PC-3 (cell line): Measurements from ENCODE around the gene C13orf42. TPM values are rescaled to one million over a fixed set of nuclear protein-coding genes. Genes with fewer than 3 reads are reported as not detected.

ENCODE experiments used
- ATAC-seq: fragments of 200-7000 bp; cut with Tn5 transposase; 2 replicates; pipeline ENCODE4 v1.9.1; 2020; ENCODE audit warnings: mild to moderate bottlenecking, moderate library complexity
- BruUV-seq: library from RNA; stranded (reverse); fragments of 400-500 nt; replicated peaks from 2 replicates; lab custom pipeline; 2021; lab: Mats Ljungman, UMichigan
- CTCF ChIA-PET: fragments of 300-600 bp; sonication (Branson Sonifier 250); formaldehyde crosslinking; loops from one replicate; lab custom pipeline; 2022; ENCODE audit warnings: antibody characterized with exemption; lab: Charles Lee
- POLR2A ChIA-PET: fragments of 300-600 bp; sonication (Branson Sonifier 250); formaldehyde crosslinking; loops from one replicate; lab custom pipeline; 2022; ENCODE audit warnings: antibody characterized with exemption; ENCODE audit not compliant: unreplicated experiment; lab: Charles Lee
- DNase-seq: peaks from one replicate; pipeline ENCODE4 v3.0.0-alpha.2; 2015
- H2AFZ ChIP-seq: fragments of 300-600 bp; sonication (generic); 2 replicates; pipeline ENCODE4 v1.6.0; 2016; ENCODE audit warnings: antibody characterized with exemption, low read length
- H3F3A ChIP-seq: fragments of 300-600 bp; sonication (generic); one replicate; pipeline ENCODE4 v1.6.0; 2017; ENCODE audit warnings: antibody characterized with exemption, low read length, control low read depth, mild to moderate bottlenecking; ENCODE audit not compliant: unreplicated experiment
- H3K27ac ChIP-seq: fragments of 300-600 bp; sonication (generic); 2 replicates; pipeline ENCODE4 v1.5.1; 2016; ENCODE audit warnings: mild to moderate bottlenecking, low read length
- H3K27me3 ChIP-seq: fragments of 300-600 bp; sonication (generic); 2 replicates; pipeline ENCODE4 v1.6.1; 2016; ENCODE audit warnings: low read length, mixed read lengths
- H3K36me3 ChIP-seq: fragments of 300-600 bp; sonication (generic); 2 replicates; pipeline ENCODE4 v1.6.1; 2016; ENCODE audit warnings: low read depth, mixed run types, low read length, mixed read lengths
- H3K4me1 ChIP-seq: fragments of 300-600 bp; sonication (generic); 2 replicates; pipeline ENCODE4 v1.5.1; 2016; ENCODE audit warnings: low read length; ENCODE audit not compliant: insufficient read depth
- H3K4me2 ChIP-seq: fragments of 300-600 bp; sonication (generic); 2 replicates; pipeline ENCODE4 v1.6.0; 2016; ENCODE audit warnings: low read length
- H3K4me3 ChIP-seq: fragments of 300-600 bp; sonication (generic); 2 replicates; pipeline ENCODE4 v1.5.1; 2016; ENCODE audit warnings: mild to moderate bottlenecking, low read length, mixed read lengths
- H3K79me2 ChIP-seq: fragments of 300-600 bp; sonication (generic); 2 replicates; pipeline ENCODE4 v1.6.1; 2017; ENCODE audit warnings: low read length, mixed read lengths
- H3K9ac ChIP-seq: fragments of 300-600 bp; sonication (generic); 2 replicates; pipeline ENCODE4 v1.6.0; 2016; ENCODE audit warnings: mild to moderate bottlenecking, low read length
- H3K9me2 ChIP-seq: fragments of 300-600 bp; sonication (generic); replicated peaks from 2 replicates; pipeline ENCODE4 v1.6.1; 2016; ENCODE audit warnings: mixed run types, low read length, mixed read lengths
- H3K9me3 ChIP-seq: fragments of 300-600 bp; sonication (generic); 2 replicates; pipeline ENCODE4 v1.6.1; 2016; ENCODE audit warnings: low read length, mixed read lengths
- H4K20me1 ChIP-seq: fragments of 300-600 bp; sonication (generic); 2 replicates; pipeline ENCODE4 v1.6.1; 2016; ENCODE audit warnings: low read length, mixed read lengths
- CTCF ChIP-seq: fragments of 300-600 bp; sonication (generic); conservative IDR thresholded peaks from 2 replicates; pipeline ENCODE4 v1.5.1; 2017; ENCODE audit warnings: antibody characterized with exemption, low read depth, mild to moderate bottlenecking, low read length
- EZH2 ChIP-seq: fragments of 300-600 bp; sonication (generic); IDR thresholded peaks from one replicate; pipeline ENCODE4 v1.6.1; 2017; ENCODE audit warnings: antibody characterized with exemption, mild to moderate bottlenecking, low read length; ENCODE audit not compliant: unreplicated experiment
- EZH2phosphoT487 ChIP-seq: fragments of 300-600 bp; sonication (generic); IDR thresholded peaks from 2 replicates; pipeline ENCODE4 v1.6.1; 2018; ENCODE audit warnings: mild to moderate bottlenecking, antibody characterized with exemption, low read length, borderline replicate concordance
- intact Hi-C: fragments of 100-400 bp; cut with micrococcal nuclease; formaldehyde crosslinking; loops from 2 replicates; pipeline ENCODE4 v1.9.0; 2023
- total RNA-seq: library from RNA; depleted of rRNA; stranded (reverse); fragments of >200 nt; gene quantifications from 2 replicates; pipeline ENCODE4 v1.2.3, GENCODE V29; 2014

Gene C13orf42
- total RNA-seq, 1 experiment from 2014 or later, result not detected

GRCh38 chr13:51111997-51112396 lies 923 bp upstream of the C13orf42 start:
- H4K20me1 ChIP-seq, result no peaks in the 10 kb centered on the region
- H3K79me2 ChIP-seq, result no peaks in the 10 kb centered on the region
- no peak overlapping the region for H3K4me2 ChIP-seq
- DNase-seq (no peak), ATAC-seq (no peak)
- ChIA-PET CTCF (interaction anchor here (0.6 kb wide), 1 partner anchor 14 kb away, joined by 3 read pairs; no protein-coding TSS in a partner anchor), POLR2A (no interaction called here)
- H3K9ac ChIP-seq, result no peak overlapping the region
- H3K36me3 ChIP-seq, result no peaks in the 10 kb centered on the region
- peaks cover 5% of the 10 kb centered on the region; the same call in 1 of the 2 replicates for H3K27me3 ChIP-seq
- no peaks in the 10 kb centered on the region for H3K9me2 ChIP-seq
- no peak overlapping the region for H3K4me3 ChIP-seq
- no TSS peak for BruUV-seq
- no peaks in the 10 kb centered on the region for H3F3A ChIP-seq
- TF ChIP-seq EZH2phosphoT487 (no peak), EZH2 (no peak), CTCF (no peak)
- intact Hi-C loops, result no loop called here
- no peaks in the 10 kb centered on the region for H3K4me1 ChIP-seq
- H2AFZ ChIP-seq, result no peak overlapping the region
- no peak overlapping the region for H3K27ac ChIP-seq
- no peaks in the 10 kb centered on the region for H3K9me3 ChIP-seq

DNA sequence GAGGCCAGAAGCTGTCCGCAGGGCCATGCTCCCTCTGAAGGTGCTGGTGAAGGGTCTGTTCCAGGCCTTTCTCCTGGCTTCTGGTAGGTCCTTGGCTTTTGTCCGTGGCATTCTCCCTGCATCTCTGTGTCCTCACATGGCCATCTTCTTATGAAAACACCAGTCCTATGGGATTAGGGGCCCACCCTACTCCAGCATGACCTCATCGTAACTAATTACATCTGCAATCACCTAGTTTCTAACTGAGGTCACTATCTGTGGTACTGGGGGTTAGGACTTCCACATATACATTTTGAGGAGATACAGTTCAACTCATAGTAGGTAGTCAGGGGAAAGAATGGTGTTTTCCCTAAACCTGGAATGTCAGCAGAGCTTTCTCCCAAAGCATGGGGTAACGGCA lies 3.1 kb downstream of the C13orf42 start:
- no peaks in the 10 kb centered on the region for H3K9me3 ChIP-seq
- H3K4me1 ChIP-seq, result no peaks in the 10 kb centered on the region
- ATAC-seq (no peak), DNase-seq (no peak)
- H3K9ac ChIP-seq, result no peak overlapping the region
- no peak overlapping the region for H2AFZ ChIP-seq
- no TSS peak for BruUV-seq
- H3F3A ChIP-seq, result no peaks in the 10 kb centered on the region
- H3K27me3 ChIP-seq, result peaks cover 30% of the 10 kb centered on the region
- intact Hi-C loops, result no loop called here
- TF ChIP-seq EZH2phosphoT487, result no peak
- TF ChIP-seq CTCF, result no peak
- TF ChIP-seq EZH2, result no peak
- H3K4me2 ChIP-seq, result no peak overlapping the region
- ChIA-PET POLR2A (no interaction called here), CTCF (no interaction called here)
- no peaks in the 10 kb centered on the region for H3K9me2 ChIP-seq
- no peak overlapping the region for H3K27ac ChIP-seq
- H4K20me1 ChIP-seq, result no peaks in the 10 kb centered on the region
- no peak overlapping the region for H3K4me3 ChIP-seq
- no peaks in the 10 kb centered on the region for H3K79me2 ChIP-seq
- no peaks in the 10 kb centered on the region for H3K36me3 ChIP-seq

DNA sequence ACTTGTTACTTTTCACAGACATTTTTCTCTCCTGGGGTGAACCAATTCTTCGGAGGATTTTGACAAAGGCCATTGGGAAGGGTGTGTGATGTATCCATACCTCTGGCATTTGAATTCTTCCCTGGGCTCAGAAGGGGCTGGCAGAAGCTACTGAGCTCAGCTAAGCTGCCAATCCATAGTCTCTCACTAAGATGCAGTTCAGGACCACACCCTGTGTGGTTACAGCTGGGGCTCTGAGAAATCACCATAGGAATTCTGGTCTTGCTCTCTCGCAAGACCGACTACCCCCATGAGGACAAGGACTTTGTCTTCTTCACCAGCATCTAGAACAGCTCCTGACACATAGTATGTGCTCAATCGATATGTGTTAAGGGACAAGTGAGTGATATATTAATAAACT lies 6.0 kb downstream of the C13orf42 start:
- Histone ChIP-seq H3K4me1 (no peaks in the 10 kb centered on the region), H4K20me1 (no peaks in the 10 kb centered on the region), H3K9me3 (no peaks in the 10 kb centered on the region), H3K36me3 (no peaks in the 10 kb centered on the region), H3K9ac (no peak overlapping the region), H3K27ac (no peak overlapping the region), H3K27me3 (peaks cover 33% of the 10 kb centered on the region), H3K4me3 (no peak overlapping the region), H2AFZ (no peak overlapping the region), H3K9me2 (no peaks in the 10 kb centered on the region), H3K79me2 (no peaks in the 10 kb centered on the region), H3F3A (no peaks in the 10 kb centered on the region), H3K4me2 (no peak overlapping the region)
- POLR2A ChIA-PET, result interaction anchor here (0.6 to 0.8 kb wide), 2 partner anchors 346 to 561 kb away, joined by 4 to 5 read pairs; no protein-coding TSS in a partner anchor
- intact Hi-C loops, result no loop called here
- ATAC-seq (no peak), DNase-seq (no peak)
- TF ChIP-seq CTCF (no peak), EZH2phosphoT487 (no peak), EZH2 (no peak)
- no TSS peak for BruUV-seq
- CTCF ChIA-PET, result no interaction called here
